Mucosa of descending colon (tissue), 3 donors: Measurements from ENCODE around the gene AP2A2. TPM values are rescaled to one million over a fixed set of nuclear protein-coding genes. Genes with fewer than 3 reads are reported as not detected.

Source experiments
- ATAC-seq: fragments of 200-7000 bp; cut with Tn5 transposase; one replicate; pipeline ENCODE4 v1.9.1; 2020; ENCODE audit warnings: mild to moderate bottlenecking, moderate library complexity
- DNase-seq, 3 donors: peaks; one replicate each; pipeline ENCODE4 v3.0.0-alpha.2; 2020
- H3K36me3 ChIP-seq: fragments of 200-600 bp; one replicate; pipeline ENCODE4 v1.8.0; 2021; ENCODE audit warnings: low read depth, mild to moderate bottlenecking
- H3K4me1 ChIP-seq: fragments of 200-600 bp; one replicate; pipeline ENCODE4 v1.8.0; 2021; ENCODE audit warnings: low read depth, mild to moderate bottlenecking
- H3K4me3 ChIP-seq: fragments of 200-600 bp; one replicate; pipeline ENCODE4 v1.8.0; 2021; ENCODE audit warnings: mild to moderate bottlenecking
- H3K9me3 ChIP-seq: fragments of 200-600 bp; one replicate; pipeline ENCODE4 v1.8.0; 2021; ENCODE audit warnings: mild to moderate bottlenecking
- CTCF ChIP-seq: fragments of 200-600 bp; IDR thresholded peaks from one replicate; pipeline ENCODE4 v1.8.0; 2022; ENCODE audit warnings: antibody characterized with exemption, mild to moderate bottlenecking
- intact Hi-C, 2 donors: fragments of 100-400 bp; cut with DNase I in 1 of 2; cut with micrococcal nuclease in 1 of 2; formaldehyde crosslinking; loops; one replicate each; pipeline versions ENCODE4 v1.11.0 to v1.11.1; 2022; cut with DNase I, micrococcal nuclease
- total RNA-seq, 3 donors: library from RNA; stranded (reverse); fragmentation: NEBNext Ultra II Directional in 2 of 3; extraction: Animal tissue kit (Norgen Biotek cat#: 25700) in 2 of 3; gene quantifications; one replicate each; pipeline versions ENCODE4 v1.2.1 to v1.2.4, GENCODE V29; 2021 to 2023
- donor health status: DM: no; HTN: no; CAD: no; lungs with moderate emphysema.
- donor health status: DM: no; HTN: no; CAD: no.
- donor health status: DM: no; HTN: yes; CAD: no.

Gene AP2A2
- total RNA-seq, 3 donors from 2014 or later, result 68.8 to 105 (median 99.5) TPM

DNA sequence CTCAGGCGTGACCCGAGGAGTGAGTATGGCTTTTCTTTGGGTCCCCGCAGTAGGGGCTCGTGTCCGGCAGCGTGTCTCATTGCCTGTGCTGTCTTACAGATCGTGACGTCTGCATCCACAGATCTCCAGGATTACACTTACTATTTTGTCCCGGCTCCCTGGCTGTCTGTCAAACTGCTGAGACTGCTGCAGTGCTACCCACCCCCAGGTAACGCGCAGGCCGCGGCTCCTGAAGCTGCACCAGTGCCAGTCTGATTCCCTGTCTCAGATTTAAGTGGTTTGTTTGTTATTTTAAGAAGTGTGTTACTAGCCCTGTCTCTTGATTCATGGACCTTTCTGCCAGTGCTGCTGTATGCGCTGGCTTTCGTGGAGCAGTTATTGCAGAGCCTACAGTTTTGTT, 58.9 kb downstream of the AP2A2 start:
- DNase-seq (no peak), ATAC-seq (no peak)
- TF ChIP-seq CTCF, result no peak
- peaks cover 8% of the 10 kb centered on the region for H3K36me3 ChIP-seq
- no peaks in the 10 kb centered on the region for H3K9me3 ChIP-seq
- H3K4me1 ChIP-seq, result no peaks in the 10 kb centered on the region
- intact Hi-C loops, result no loop called here
- no peak overlapping the region for H3K4me3 ChIP-seq

- no peak for TF ChIP-seq CTCF
- ATAC-seq, result peak; percentile 90
- no peaks in the 10 kb centered on the region for H3K9me3 ChIP-seq
- H3K36me3 ChIP-seq, result peaks cover 8% of the 10 kb centered on the region
- peak in 2 of 3 donors; percentile 59 to 64 for DNase-seq
- no peak overlapping the region for H3K4me3 ChIP-seq
- intact Hi-C loops, result no loop called here
- no peaks in the 10 kb centered on the region for H3K4me1 ChIP-seq
Measured at GRCh38 chr11:985406-985805, 59.7 kb downstream of the AP2A2 start.

GRCh38 chr11:985848-986247, 60.2 kb downstream of the AP2A2 start:
- Histone ChIP-seq H3K36me3 (peaks cover 8% of the 10 kb centered on the region), H3K9me3 (no peaks in the 10 kb centered on the region), H3K4me1 (no peaks in the 10 kb centered on the region), H3K4me3 (no peak overlapping the region)
- intact Hi-C loops, result no loop called here
- ATAC-seq (no peak), DNase-seq (no peak)
- no peak for TF ChIP-seq CTCF

GRCh38 chr11:986270-986951, 60.7 kb downstream of the AP2A2 start:
- no peak overlapping the region for H3K4me3 ChIP-seq
- H3K36me3 ChIP-seq, result peaks cover 8% of the 10 kb centered on the region
- no peak for DNase-seq
- no peak for TF ChIP-seq CTCF
- H3K9me3 ChIP-seq, result no peaks in the 10 kb centered on the region
- intact Hi-C loops, result no loop called here
- no peaks in the 10 kb centered on the region for H3K4me1 ChIP-seq
- ATAC-seq, result no peak

DNA sequence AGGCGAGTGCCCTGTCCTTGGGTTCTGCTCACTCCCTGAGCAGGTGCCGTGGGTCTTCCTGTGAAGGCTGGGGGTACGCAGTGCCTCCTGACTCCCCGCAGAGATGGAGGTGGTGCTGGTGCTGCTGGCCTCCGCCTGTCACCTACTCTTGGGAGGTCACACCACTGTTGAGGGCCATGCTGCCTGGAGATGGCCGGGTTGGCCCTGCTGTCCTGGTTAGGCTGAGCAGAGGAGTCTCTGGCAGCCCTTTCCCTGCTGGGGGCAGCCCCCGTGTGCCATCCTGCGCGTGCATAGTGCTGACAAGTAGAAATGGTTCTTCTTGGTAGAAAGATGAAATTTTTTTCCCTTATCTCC, 61.3 kb downstream of the AP2A2 start:
- no peak for ATAC-seq
- no peak overlapping the region for H3K4me3 ChIP-seq

More for the DNA sequence above, 61.3 kb downstream of the AP2A2 start:
- intact Hi-C loops, result no loop called here
- peaks cover 8% of the 10 kb centered on the region for H3K36me3 ChIP-seq
- DNase-seq, result no peak
- TF ChIP-seq CTCF, result no peak
- H3K9me3 ChIP-seq, result no peaks in the 10 kb centered on the region
- no peaks in the 10 kb centered on the region for H3K4me1 ChIP-seq
